CMK (cell line): Measurements from ENCODE around the gene AGPAT1.
"Not testable (repeated sequence)": the region's sequence is repeated elsewhere in the genome, so short reads cannot be mapped to it uniquely, and the experiment has no call there.

Experiments used
- DNase-seq: peaks from one replicate; pipeline ENCODE4 v3.0.0-alpha.2; 2010; ENCODE audit warnings: low read depth

The AGPAT1 gene

GRCh38 chr6:32148289-32149091 is 27.4 kb downstream of the AGPAT1 start:
- no peak for DNase-seq

GRCh38 chr6:32147401-32148132 is 28.3 kb downstream of the AGPAT1 start:
- no peak for DNase-seq

GRCh38 chr6:32146687-32147086 is 29.2 kb downstream of the AGPAT1 start:
- DNase-seq = no peak

GRCh38 chr6:32146287-32146686 is 29.6 kb downstream of the AGPAT1 start:
- no peak for DNase-seq

- DNase-seq = not testable (repeated sequence)
These were observed 31.6 kb downstream of the AGPAT1 start for GRCh38 chr6:32144238-32144637.

GRCh38 chr6:32140420-32141046 is 35.4 kb downstream of the AGPAT1 start:
- DNase-seq = no peak

GRCh38 chr6:32139590-32139989 is 36.3 kb downstream of the AGPAT1 start:
- no peak for DNase-seq

GRCh38 chr6:32137454-32137853 is 38.4 kb downstream of the AGPAT1 start:
- DNase-seq = no peak

GRCh38 chr6:32133786-32134185 is 42.1 kb downstream of the AGPAT1 start:
- DNase-seq = no peak

- no peak for DNase-seq
These were observed 43.8 kb downstream of the AGPAT1 start for GRCh38 chr6:32132110-32132509.

GRCh38 chr6:32131439-32131948 is 44.4 kb downstream of the AGPAT1 start:
- DNase-seq = no peak

- DNase-seq = no peak
These were observed 46.4 kb downstream of the AGPAT1 start for GRCh38 chr6:32129297-32130088.

GRCh38 chr6:32128751-32129296 is 47.1 kb downstream of the AGPAT1 start:
- no peak for DNase-seq

- peak; percentile 98 for DNase-seq
These were observed 47.9 kb downstream of the AGPAT1 start, which contains the start of gene ATF6B for GRCh38 chr6:32127717-32128592. ATF6B (minus strand) TSS chr6:32128246; CDS start chr6:32128207, 39 bp downstream.

- no peak for DNase-seq
These were observed 48.5 kb downstream of the AGPAT1 start for GRCh38 chr6:32127409-32127716.

- no peak for DNase-seq
These were observed 49.0 kb downstream of the AGPAT1 start for GRCh38 chr6:32126880-32127279.

GRCh38 chr6:32123681-32124080 is 52.2 kb downstream of the AGPAT1 start:
- DNase-seq = no peak

- no peak for DNase-seq
These were observed 55.3 kb downstream of the AGPAT1 start for GRCh38 chr6:32120573-32121059.

- peak; percentile 52 for DNase-seq
These were observed 56.9 kb downstream of the AGPAT1 start for GRCh38 chr6:32118782-32119628.
